Posterior cingulate gyrus (tissue), 11 donors: ENCODE data around the gene KERA.

Source experiments
- DNase-seq, 10 donors: peaks; one replicate each; pipeline versions ENCODE4 v3.0.0 to v3.0.0-alpha.2; 2020 to 2021; ENCODE audit warnings: mixed read lengths in 3 of 10
- intact Hi-C: fragments of 100-400 bp; cut with DNase I; formaldehyde crosslinking; loops from one replicate; pipeline ENCODE4 v1.15.1; 2023

Gene KERA

DNA sequence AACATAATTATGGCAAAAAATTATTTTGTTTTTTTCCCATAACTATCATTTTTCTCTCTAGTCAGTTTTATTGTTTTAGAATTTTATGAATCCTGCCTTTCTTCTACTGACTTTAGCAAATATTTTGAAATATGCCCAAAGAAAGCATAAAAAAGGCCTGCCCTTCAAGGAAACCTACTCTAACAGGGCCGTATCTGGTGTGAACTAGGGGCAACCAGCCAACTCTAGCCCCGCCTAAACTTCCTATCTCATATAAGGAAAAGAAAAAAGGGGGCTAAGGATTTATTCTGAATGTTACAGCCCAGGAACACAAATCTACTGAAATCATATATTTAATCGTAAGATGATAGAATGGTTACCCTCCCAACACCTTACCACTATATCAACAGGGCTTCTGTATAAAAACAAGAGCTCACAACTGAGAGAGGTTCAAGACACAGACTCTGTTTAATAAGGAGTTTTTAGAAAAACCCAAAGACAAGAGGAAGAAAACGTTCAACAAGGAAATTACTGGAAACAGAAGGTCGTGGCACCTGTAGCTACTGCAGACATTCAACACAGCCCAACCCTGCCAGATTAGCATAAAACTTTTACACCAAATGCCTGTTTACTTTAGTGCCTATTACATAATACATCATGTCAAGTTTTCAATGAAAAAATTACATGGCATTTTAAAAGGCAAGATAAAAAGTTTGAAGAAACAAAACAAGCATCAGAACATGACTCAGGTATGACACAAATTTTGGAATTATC, 40.1 kb downstream of the KERA start:
- DNase-seq, result no peak
- intact Hi-C loops, result no loop called here

DNA sequence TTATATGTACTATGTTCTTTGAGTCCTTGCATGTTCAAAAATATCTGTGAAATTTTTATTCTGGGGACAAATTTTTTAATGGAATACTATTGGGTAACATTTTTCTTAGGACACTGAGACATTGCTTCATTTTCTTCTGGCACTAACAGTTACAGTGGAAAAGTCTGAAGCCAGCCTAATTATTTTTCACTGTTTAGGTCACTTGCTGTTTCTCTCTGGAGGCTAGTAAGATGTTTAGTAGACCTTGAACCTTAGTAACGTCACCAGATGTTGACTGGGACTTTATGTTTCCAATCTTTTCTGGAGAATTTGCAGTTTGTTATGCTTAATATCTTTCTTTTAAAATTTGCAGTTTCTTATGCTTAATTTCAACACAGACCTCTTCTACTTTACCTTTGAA, 40.8 kb downstream of the KERA start:
- intact Hi-C loops, result no loop called here
- no peak for DNase-seq

DNA sequence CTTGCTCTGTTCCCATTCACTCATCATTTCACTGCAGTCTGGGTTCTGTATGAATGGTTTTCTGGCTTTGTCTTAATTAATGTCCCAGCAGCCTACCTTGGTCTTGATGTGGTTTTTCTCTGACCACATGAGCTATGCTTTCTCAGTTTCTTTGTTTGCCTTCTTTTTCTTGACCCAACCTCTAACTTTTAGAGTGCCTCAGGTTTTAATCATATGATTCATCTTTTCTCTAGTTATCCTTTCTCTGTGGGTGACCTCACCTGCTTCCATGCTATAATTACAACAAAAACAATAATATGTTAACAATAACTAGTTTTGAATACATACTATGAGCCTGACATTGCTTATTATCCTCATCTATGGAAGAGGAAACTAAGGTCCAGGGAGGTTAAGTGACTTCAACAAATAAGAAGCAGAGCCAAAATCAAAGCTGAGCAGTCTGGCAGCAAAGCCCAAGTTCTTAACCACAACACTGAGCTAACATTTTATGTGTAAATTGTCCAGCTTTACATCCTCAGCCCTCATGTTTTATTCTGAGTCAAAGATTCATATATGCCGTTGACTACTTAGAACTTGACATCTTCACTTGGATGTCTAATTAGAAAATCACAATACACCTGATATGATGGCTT, 48.4 kb downstream of the KERA start:
- intact Hi-C loops, result no loop called here
- no peak for DNase-seq

DNA sequence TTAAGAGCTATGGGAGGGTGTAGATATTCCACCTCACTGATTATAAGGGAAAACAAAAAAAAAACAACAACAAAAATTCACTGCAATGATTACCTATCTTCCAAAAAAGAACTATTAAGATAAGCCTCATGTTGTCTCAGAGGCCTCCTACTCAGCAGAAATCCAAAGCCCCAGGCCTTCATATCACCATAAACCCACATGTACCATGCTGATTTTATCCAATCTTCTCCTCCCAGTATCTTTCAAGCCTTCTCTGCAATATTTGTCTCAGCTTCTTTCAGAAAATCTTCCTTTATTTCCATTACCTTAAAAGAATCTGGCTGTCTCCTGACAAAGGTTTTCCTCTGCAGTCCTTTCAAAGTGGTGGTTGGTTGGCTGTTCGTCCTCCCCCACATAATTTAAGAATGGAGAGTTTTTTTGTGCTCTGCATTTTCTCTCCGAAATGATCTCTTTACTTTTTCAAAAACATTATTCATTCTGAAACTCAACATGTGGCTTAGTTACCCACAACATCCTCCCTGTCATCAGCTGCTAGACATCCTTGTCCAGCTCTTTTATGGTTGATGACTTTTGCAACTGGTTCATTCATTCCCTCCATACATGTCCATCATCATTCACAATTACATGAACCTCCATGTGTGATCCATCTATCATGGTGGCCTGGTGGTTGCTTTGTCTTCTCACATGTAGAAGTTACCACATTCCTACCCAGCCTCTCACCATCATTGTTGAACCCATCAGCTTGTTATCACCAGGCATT, 50.1 kb downstream of the KERA start:
- intact Hi-C loops, result no loop called here

DNA sequence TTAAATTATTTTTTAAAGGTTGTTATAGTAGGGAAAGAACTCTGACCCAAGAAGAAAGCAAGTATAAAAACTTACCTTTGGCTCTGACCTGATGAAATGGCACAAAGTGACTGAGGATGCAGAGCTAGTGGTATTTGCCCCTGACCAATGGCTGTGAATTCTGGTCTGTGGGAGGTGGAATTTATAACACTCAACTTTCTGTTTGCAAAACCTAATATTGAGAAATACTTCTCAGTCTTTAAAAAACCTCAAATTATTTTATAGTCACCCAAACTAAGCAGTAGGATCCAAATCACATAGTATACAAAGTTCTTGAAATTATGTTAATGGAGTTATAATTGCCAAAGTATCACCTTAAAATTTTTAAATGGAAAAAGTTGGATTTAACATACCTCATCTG, 53.0 kb downstream of the KERA start, which contains the start of gene EPYC:
EPYC (minus strand) TSS at position 101 of the 400 bp plus-strand sequence. CDS start 2,407 bp downstream, outside the sequence.
- no peak for DNase-seq
- intact Hi-C loops, result no loop called here

More for the DNA sequence above, 50.1 kb downstream of the KERA start:
- DNase-seq, result no peak

DNA sequence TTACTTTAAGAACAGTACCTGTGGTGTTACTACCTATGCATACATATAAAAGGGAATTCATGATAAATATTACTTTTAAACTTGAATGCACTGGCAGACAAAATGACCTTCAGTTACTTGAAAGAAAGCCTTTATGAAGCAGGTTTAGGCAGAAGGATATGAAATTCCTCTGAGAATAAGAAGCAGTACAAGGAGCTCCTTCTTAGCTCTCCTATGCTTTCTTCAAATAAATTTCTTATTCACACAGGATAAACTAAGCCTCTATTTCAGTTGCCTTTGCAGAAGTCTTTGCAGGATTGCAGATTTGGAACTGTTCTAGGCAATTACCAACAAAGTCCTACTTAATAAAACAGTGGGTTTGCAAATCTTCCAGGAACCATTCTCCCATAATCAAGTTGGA, 54.1 kb downstream of the KERA start:
- DNase-seq, result no peak
- intact Hi-C loops, result no loop called here

DNA sequence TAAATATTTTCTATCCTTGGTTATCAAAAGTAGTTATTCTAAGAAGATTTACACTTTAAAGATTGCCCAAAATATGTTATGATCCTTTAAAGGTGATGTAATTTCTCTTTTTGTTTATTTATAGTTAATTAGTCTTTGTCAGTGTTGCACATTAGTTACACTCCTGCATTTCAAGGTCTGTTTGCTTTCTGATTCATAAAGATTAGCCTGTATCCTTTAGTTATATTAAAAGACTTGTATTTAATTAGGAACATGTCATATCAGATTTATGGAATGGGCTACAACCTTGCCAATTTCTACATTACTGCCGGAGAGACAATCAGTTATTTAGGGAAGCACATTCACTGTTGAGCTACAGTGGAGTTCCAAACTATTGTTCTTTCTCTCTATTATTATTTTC, 56.5 kb downstream of the KERA start:
- no peak for DNase-seq
- intact Hi-C loops, result no loop called here
